ENCODE data around the gene LILRB3. TPM values are rescaled to one million over a fixed set of nuclear protein-coding genes. Genes with fewer than 3 reads are reported as not detected.
A peak's percentile ranks its signal among the peaks of the same experiment; 100 is the strongest.
"Not testable (repeated sequence)": the region's sequence is repeated elsewhere in the genome, so short reads cannot be mapped to it uniquely, and the experiment has no call there.

Gene LILRB3
- polyA plus RNA-seq, 3 donors from 2014 or later: 0.21 to 2.7 (median 0.59) TPM

DNA sequence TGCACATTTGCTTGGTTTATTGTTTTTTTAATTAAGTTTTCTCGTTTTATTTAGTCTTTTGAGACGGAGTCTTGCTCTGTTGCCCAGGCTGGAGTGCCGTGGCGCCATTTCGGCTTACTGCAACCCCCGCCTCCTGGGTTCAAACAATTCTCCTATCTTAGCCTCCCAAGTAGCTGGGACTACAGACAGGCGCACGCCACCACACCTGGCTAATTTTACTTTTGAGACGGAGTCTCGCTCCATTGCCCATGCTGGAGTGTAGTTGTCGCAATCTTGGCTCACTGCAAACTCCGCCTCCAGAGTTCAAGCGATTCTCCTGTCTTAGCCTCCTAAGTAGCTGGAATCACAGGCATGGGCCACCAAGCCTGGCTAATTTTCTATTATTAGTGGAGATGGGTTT is 20.8 kb downstream of the LILRB3 start:
- Mint-ChIP-seq H3K4me3 (peak overlapping the region; percentile 95 to 99 (median 97)), H3K9me3 (peaks cover 0 to 1% (median 0%) of the 10 kb centered on the region in 6 donors), H3K4me1 (peaks cover 42 to 63% of the 10 kb centered on the region in 2 donors), H3K36me3 (peaks cover 0 to 31% (median 18%) of the 10 kb centered on the region in 3 donors), H3K27me3 (ENCODE audit: low read depth in 3 of 3) (peaks cover 10 to 13% (median 12%) of the 10 kb centered on the region in 3 donors), H3K27ac (peak overlapping the region; percentile 98 to 99 (median 99))
- DNase-seq: no peak

DNA sequence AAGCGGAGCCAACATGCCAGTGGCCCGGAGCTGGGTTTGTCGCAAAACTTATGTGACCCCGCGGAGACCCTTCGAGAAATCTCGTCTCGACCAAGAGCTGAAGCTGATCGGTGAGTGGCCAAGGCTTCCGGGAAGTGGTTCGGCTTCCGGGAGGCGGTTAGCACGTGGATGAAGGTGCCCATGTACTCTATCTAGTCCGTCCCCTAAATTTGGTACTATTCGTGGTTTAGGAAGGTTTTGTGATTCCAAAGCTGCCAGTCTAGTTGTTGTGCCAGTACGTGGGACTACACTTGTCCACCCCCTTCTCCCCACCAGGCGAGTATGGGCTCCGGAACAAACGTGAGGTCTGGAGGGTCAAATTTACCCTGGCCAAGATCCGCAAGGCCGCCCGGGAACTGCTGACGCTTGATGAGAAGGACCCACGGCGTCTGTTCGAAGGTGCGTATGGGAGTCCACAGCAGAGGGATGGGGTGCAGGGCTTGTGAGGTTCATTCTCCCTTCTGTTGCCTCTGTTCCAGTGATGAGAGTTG is 21.6 kb downstream of the LILRB3 start:
- Mint-ChIP-seq H3K9me3 (no peaks in the 10 kb centered on the region), H3K4me1 (peaks cover 42 to 63% of the 10 kb centered on the region in 2 donors), H3K27me3 (ENCODE audit: low read depth in 3 of 3) (peaks cover 8 to 13% (median 12%) of the 10 kb centered on the region in 3 donors), H3K36me3 (peaks cover 0 to 23% (median 18%) of the 10 kb centered on the region in 3 donors), H3K4me3 (peak overlapping the region; percentile 95 to 99 (median 97)), H3K27ac (peak overlapping the region; percentile 98 to 99 (median 99))
- DNase-seq: no peak

DNA sequence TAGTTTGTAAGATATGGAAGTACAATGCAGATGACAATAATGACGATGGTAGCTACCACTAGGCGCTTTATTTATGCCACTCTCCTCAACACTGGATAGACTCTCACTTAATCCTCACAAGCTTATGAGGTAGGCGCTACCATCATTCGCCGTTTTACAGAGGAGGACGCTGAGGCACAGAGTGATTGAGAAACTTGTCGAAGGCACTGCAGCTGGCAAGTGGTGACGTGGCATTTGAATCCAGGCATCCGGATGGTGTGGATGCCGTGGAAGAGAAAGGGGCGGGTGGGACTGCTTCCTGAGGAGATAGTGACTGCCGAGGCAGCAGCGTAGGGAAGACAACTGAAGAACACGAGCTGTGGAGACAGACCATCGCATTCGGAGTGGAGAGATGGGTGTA is 23.4 kb downstream of the LILRB3 start:
- Mint-ChIP-seq H3K9me3 (no peaks in the 10 kb centered on the region), H3K27me3 (ENCODE audit: low read depth in 3 of 3) (peaks cover 8 to 12% (median 10%) of the 10 kb centered on the region in 3 donors), H3K36me3 (peaks cover 5 to 18% (median 17%) of the 10 kb centered on the region in 3 donors), H3K27ac (peak overlapping the region; percentile 60 to 98 (median 74)), H3K4me3 (peak overlapping the region; percentile 60 to 75 (median 74)), H3K4me1 (peaks cover 40 to 48% of the 10 kb centered on the region in 2 donors)
- no peak for DNase-seq

DNA sequence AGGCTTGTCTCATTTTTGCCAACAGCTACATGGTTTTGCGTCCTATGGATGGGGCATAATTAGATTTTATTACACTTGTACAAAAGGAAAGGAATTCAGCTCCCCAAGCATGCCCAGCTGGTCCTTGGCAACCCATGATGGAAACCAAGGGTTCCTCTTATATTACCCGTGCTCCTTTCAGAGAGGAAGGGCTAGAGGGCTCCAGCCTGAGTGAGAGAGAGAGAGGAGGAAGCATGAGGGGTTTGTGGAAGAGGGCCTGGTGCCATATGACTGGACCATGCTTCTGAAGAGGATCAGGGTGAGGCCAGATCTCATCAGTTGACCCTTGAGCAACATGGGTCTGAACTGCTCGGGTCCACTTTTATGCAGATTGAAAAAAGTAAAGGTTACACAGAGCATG is 25.7 kb downstream of the LILRB3 start:
- H3K27me3 Mint-ChIP-seq (ENCODE audit: low read depth in 3 of 3): peaks cover 8 to 12% (median 12%) of the 10 kb centered on the region in 3 donors
- H3K4me1 Mint-ChIP-seq: peaks cover 35 to 39% of the 10 kb centered on the region in 2 donors
- H3K27ac Mint-ChIP-seq: peak overlapping the region in 3 of 6 donors; percentile 16 to 60 (median 29)
- H3K36me3 Mint-ChIP-seq: peaks cover 2 to 7% (median 5%) of the 10 kb centered on the region in 3 donors
- DNase-seq: no peak
- no peaks in the 10 kb centered on the region for H3K9me3 Mint-ChIP-seq
- no peak overlapping the region for H3K4me3 Mint-ChIP-seq

- no peak overlapping the region for H3K4me3 Mint-ChIP-seq
- H3K27ac Mint-ChIP-seq: no peak overlapping the region
- no peak for DNase-seq
- peaks cover 8 to 10% (median 9%) of the 10 kb centered on the region in 3 donors for H3K27me3 Mint-ChIP-seq (ENCODE audit: low read depth in 3 of 3)
- H3K36me3 Mint-ChIP-seq: peaks cover 2 to 7% (median 5%) of the 10 kb centered on the region in 3 donors
- no peaks in the 10 kb centered on the region for H3K9me3 Mint-ChIP-seq
- peaks cover 35 to 39% of the 10 kb centered on the region in 2 donors for H3K4me1 Mint-ChIP-seq
These were observed 26.3 kb downstream of the LILRB3 start for GRCh38 chr19:54196536-54196935.

GRCh38 chr19:54194463-54194862 is 28.3 kb downstream of the LILRB3 start:
- not testable (repeated sequence) for H3K36me3 Mint-ChIP-seq, H3K9me3 Mint-ChIP-seq, DNase-seq, H3K4me3 Mint-ChIP-seq, H3K27ac Mint-ChIP-seq
- peaks cover 24 to 31% of the 10 kb centered on the region in 2 donors for H3K4me1 Mint-ChIP-seq
- H3K27me3 Mint-ChIP-seq (ENCODE audit: low read depth in 3 of 3): peaks cover 13 to 16% (median 16%) of the 10 kb centered on the region in 3 donors

GRCh38 chr19:54193011-54193410 is 29.8 kb downstream of the LILRB3 start:
- DNase-seq: no peak
- peaks cover 2 to 7% (median 5%) of the 10 kb centered on the region in 3 donors for H3K36me3 Mint-ChIP-seq
- H3K4me1 Mint-ChIP-seq: peaks cover 31 to 35% of the 10 kb centered on the region in 2 donors
- H3K9me3 Mint-ChIP-seq: no peaks in the 10 kb centered on the region
- H3K4me3 Mint-ChIP-seq: peak overlapping the region in 4 of 5 donors; percentile 52 to 93 (median 74)
- H3K27ac Mint-ChIP-seq: peak overlapping the region in 4 of 6 donors; percentile 18 to 66 (median 60)
- H3K27me3 Mint-ChIP-seq (ENCODE audit: low read depth in 3 of 3): peaks cover 13 to 18% (median 15%) of the 10 kb centered on the region in 3 donors

DNA sequence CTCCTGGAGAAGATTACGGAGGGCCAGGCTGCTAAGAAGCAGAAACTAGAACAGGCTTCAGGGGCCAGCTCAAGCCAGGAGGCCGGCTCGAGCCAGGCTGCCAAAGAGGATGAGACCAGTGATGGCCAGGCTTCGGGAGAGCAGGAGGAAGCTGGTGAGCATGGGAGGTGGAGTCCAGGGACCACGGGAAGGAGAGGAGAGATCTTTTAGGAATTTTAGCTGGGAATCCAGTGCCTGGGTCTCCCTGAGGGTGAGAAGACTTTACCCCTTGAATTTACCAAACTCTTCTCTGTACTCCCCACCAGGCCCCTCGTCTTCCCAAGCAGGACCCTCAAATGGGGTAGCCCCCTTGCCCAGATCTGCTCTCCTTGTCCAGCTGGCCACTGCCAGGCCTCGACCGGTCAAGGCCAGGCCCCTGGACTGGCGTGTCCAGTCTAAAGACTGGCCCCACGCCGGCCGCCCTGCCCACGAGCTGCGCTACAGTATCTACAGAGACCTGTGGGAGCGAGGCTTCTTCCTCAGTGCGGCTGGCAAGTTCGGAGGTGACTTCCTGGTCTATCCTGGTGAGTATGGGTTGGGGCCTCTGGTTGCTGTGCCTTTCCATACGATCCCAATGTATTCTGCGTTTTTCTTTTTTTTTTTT is 30.9 kb downstream of the LILRB3 start:
- Mint-ChIP-seq H3K27ac (peak overlapping the region; percentile 87 to 99 (median 92)), H3K9me3 (no peaks in the 10 kb centered on the region), H3K27me3 (ENCODE audit: low read depth in 3 of 3) (peaks cover 15 to 18% (median 15%) of the 10 kb centered on the region in 3 donors), H3K36me3 (peaks cover 2 to 7% (median 5%) of the 10 kb centered on the region in 3 donors), H3K4me3 (peak overlapping the region; percentile 93 to 100 (median 94)), H3K4me1 (peaks cover 39 to 43% of the 10 kb centered on the region in 2 donors)
- DNase-seq: no peak

DNA sequence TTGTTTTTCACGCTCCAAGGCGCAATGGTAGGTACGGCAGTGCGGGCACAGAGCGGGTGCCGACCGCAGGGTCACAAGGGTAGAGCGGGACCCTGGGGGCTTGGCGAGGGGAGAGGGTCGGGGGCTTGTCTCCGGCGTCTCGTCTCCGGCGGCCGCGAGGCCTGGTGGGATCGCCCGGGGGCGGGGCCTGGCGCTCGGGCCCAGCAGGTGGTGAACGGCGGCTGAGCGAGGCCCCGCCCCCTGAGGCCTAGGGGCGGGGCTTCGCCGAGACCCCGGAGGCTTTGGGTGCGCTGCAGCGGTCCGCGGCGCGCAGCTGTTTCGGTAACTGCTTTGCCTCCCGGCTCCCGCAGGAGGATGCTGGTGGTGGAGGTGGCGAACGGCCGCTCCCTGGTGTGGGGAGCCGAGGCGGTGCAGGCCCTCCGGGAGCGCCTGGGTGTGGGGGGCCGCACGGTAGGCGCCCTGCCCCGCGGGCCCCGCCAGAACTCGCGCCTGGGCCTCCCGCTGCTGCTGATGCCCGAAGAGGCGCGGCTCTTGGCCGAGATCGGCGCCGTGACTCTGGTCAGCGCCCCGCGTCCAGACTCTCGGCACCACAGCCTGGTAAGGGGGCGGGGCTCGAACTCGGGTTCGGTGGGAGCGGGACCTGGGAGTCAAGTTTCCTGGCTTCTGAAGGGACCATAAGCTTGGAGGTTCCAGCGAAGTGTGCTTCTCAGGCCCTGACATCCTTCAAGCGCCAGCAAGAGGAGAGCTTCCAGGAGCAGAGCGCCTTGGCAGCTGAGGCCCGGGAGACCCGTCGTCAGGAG is 31.6 kb downstream of the LILRB3 start, which contains the start of gene TSEN34:
Gene TSEN34 (plus strand): TSS at position 298 of the 800 bp plus-strand sequence. CDS start 57 bp downstream, at position 355.
- peaks cover 39 to 43% of the 10 kb centered on the region in 2 donors for H3K4me1 Mint-ChIP-seq
- H3K9me3 Mint-ChIP-seq: no peaks in the 10 kb centered on the region
- peak within 1 kb of the TSS; percentile 93 to 100 (median 94) for H3K4me3 Mint-ChIP-seq
- DNase-seq: peak; percentile 95 to 98 (median 98)
- H3K36me3 Mint-ChIP-seq: peaks cover 2 to 10% (median 5%) of the 10 kb centered on the region in 3 donors
- peak within 1 kb of the TSS; percentile 98 to 100 (median 99) for H3K27ac Mint-ChIP-seq
- peaks cover 15 to 18% (median 15%) of the 10 kb centered on the region in 3 donors for H3K27me3 Mint-ChIP-seq (ENCODE audit: low read depth in 3 of 3)

DNA sequence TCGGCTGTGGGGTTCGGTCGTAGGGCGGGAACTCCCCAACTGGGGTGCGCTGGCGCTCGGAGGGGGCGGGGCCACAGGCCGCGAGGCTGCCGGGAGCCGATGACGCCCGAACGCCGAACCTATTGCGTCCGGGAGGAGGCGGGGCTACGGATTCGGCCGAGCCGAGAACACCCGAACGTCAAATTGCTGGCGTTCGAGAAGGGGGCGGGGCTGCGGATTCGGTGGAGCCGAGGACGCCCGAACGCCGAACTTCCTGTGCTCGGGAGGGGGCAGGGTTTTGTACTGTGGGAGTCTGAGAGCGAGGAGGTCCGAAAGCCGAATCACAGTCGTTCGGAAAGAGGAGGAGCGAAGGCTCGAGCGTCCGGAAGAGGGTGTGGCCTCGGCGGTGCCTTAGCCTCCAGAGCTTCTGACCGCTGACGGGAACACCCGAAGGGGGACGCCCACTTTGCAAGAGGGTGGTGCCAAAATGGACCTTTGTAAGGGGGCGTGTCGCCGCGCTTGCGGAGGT is 32.2 kb downstream of the LILRB3 start:
- peaks cover 2 to 8% (median 3%) of the 10 kb centered on the region in 3 donors for H3K36me3 Mint-ChIP-seq
- peaks cover 39 to 43% of the 10 kb centered on the region in 2 donors for H3K4me1 Mint-ChIP-seq

GRCh38 chr19:54189735-54190502 is 32.9 kb downstream of the LILRB3 start:
- Mint-ChIP-seq H3K36me3 (peaks cover 0 to 7% (median 2%) of the 10 kb centered on the region in 3 donors), H3K4me1 (peaks cover 39 to 43% of the 10 kb centered on the region in 2 donors), H3K9me3 (no peaks in the 10 kb centered on the region), H3K27me3 (ENCODE audit: low read depth in 3 of 3) (peaks cover 15 to 18% (median 15%) of the 10 kb centered on the region in 3 donors), H3K4me3 (peak overlapping the region; percentile 93 to 100 (median 94)), H3K27ac (peak overlapping the region; percentile 98 to 100 (median 99))
- peak; percentile 100 for DNase-seq

More for the DNA sequence above, 32.2 kb downstream of the LILRB3 start:
- no peaks in the 10 kb centered on the region for H3K9me3 Mint-ChIP-seq
- H3K27me3 Mint-ChIP-seq (ENCODE audit: low read depth in 3 of 3): peaks cover 15 to 18% (median 15%) of the 10 kb centered on the region in 3 donors
- peak overlapping the region; percentile 93 to 100 (median 94) for H3K4me3 Mint-ChIP-seq
- peak; percentile 100 for DNase-seq
- peak overlapping the region; percentile 98 to 100 (median 99) for H3K27ac Mint-ChIP-seq

DNA sequence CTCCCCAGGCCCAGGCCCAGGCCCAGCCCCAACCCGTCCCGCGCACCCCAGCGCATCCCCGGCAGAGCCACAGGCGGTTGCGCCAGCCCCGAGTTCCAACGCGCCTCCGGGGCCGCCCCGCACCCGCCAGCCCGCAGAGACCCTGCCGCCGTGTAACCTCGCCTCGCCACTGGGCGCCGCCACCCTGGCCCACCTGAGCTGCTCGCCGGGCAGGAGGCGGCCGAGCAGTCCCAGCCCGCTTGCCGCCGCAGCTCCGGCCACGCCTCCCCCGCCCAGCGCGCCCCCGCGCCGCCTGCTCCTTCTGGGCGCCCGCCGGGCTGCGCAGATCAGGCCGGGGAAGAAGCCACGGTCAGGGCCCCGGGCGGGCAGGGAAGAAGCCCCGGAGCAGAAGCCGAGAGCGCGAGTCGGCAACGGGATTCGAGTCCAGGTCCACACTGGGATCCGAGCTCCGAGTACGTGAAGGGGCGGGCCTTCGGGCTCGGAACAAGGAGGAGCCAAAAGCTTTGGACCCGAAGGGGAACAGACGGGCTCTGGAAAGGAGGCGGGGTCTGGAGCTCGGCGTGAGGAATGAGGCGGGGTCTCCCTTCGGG is 33.6 kb downstream of the LILRB3 start, which contains the start of gene MBOAT7:
Gene MBOAT7 (minus strand): TSS at position 436 of the 590 bp plus-strand sequence. CDS start 1,072 bp downstream, outside the sequence.
- Mint-ChIP-seq H3K36me3 (peaks cover 0 to 7% (median 0%) of the 10 kb centered on the region in 3 donors), H3K27me3 (ENCODE audit: low read depth in 3 of 3) (peaks cover 15 to 18% (median 15%) of the 10 kb centered on the region in 3 donors), H3K4me3 (peak within 1 kb of the TSS; percentile 93 to 100 (median 94)), H3K27ac (peak within 1 kb of the TSS; percentile 98 to 100 (median 99)), H3K9me3 (no peaks in the 10 kb centered on the region), H3K4me1 (peaks cover 39 to 43% of the 10 kb centered on the region in 2 donors)
- no peak for DNase-seq
